SH-SY5Y (cell line): ENCODE measurements around the gene MSI2.

Source experiments
- GATA2 ChIP-seq: IDR thresholded peaks from 2 replicates; pipeline ENCODE4 v1.6.1; 2011; ENCODE audit warnings: mild to moderate bottlenecking, low read depth, low read length
- GATA3 ChIP-seq: IDR thresholded peaks from 2 replicates; pipeline ENCODE4 v1.6.1; 2011; ENCODE audit warnings: low read depth, mild to moderate bottlenecking, low read length, moderate library complexity

- TF ChIP-seq GATA2: no peak
- no peak for TF ChIP-seq GATA3
These were observed 93.4 kb downstream of the MSI2 start for GRCh38 chr17:57349541-57350247.
